ENCODE data around the gene SH3BGRL3.
A peak's percentile ranks its signal among the peaks of the same experiment; 100 is the strongest.
"Not testable (repeated sequence)": the region's sequence is repeated elsewhere in the genome, so short reads cannot be mapped to it uniquely, and the experiment has no call there.

The SH3BGRL3 gene

DNA sequence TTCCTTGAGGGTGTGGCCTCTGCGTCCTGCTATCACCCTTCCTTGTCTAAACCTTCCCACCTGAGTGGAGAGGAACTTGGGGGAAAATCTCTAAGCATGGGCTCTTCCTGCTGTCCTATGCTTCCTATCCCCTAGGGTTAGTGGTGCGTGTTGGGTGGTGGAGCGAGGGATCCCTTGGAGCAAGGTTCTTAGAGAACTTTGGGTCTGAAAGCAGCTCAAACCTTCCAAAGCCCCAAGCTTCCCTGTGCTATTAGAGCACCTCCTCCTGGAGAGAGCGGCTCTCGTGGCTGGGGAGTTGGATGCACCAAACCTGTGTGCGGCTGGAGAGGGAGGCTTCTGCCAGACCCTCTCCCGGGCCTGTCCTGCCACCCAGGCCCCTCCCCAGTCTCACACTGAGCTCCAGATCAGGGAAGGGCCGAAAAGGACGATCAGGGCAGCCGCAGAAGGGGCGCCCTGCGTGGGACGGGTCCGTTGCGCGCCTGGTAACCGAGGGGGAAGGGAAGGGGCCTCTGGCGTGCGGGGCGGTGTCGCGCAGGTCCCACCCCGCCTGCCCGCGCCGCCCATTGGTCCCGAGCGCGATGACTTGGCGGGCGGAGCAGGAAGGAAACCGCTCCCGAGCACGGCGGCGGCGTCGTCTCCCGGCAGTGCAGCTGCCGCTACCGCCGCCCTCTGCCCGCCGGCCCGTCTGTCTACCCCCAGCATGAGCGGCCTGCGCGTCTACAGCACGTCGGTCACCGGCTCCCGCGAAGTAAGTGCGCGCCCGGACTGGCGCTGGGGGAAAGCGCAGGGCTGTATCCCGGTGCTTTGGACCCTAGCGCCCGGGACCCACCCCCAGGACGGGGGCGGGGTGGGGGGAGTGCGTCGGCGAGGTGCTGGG, at the start of gene SH3BGRL3:
Gene SH3BGRL3 (plus strand): TSS at position 631 of the 877 bp plus-strand sequence. CDS start 70 bp downstream, at position 701.
- peak within 1 kb of the TSS; percentile 88 for H3K4me3 ChIP-seq (ENCODE audit: low read depth, low read length)
- TF ChIP-seq, protein P1, sequence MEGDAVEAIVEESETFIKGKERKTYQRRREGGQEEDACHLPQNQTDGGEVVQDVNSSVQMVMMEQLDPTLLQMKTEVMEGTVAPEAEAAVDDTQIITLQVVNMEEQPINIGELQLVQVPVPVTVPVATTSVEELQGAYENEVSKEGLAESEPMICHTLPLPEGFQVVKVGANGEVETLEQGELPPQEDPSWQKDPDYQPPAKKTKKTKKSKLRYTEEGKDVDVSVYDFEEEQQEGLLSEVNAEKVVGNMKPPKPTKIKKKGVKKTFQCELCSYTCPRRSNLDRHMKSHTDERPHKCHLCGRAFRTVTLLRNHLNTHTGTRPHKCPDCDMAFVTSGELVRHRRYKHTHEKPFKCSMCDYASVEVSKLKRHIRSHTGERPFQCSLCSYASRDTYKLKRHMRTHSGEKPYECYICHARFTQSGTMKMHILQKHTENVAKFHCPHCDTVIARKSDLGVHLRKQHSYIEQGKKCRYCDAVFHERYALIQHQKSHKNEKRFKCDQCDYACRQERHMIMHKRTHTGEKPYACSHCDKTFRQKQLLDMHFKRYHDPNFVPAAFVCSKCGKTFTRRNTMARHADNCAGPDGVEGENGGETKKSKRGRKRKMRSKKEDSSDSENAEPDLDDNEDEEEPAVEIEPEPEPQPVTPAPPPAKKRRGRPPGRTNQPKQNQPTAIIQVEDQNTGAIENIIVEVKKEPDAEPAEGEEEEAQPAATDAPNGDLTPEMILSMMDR (conservative IDR thresholded peaks at IDR 0.05; ENCODE audit: low read depth, low read length): peak; percentile 67
- peak; percentile 81 for DNase-seq (ENCODE audit: low read depth)

DNA sequence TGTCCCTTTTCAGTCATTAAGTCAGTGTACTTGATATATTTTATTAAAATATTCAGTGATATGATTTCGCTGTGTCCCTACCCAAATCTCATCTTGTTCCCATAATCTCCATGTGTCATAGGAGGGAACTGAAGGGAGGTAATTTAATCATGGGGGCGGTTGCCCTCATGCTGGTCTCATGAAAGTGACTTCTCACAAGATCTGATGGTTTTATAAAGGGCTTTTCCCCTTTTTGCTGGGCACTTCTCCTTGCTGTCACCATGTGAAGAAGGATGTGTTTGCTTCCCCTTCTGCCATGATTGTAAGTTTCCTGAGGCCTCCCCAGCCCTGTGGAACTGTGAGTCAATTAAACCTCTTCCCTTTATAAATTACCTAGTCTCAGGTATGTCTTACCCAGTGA, 49.2 kb upstream of the SH3BGRL3 start:
- not testable (repeated sequence) for DNase-seq (ENCODE audit: low read depth); H3K4me3 ChIP-seq (ENCODE audit: low read depth, low read length)

DNA sequence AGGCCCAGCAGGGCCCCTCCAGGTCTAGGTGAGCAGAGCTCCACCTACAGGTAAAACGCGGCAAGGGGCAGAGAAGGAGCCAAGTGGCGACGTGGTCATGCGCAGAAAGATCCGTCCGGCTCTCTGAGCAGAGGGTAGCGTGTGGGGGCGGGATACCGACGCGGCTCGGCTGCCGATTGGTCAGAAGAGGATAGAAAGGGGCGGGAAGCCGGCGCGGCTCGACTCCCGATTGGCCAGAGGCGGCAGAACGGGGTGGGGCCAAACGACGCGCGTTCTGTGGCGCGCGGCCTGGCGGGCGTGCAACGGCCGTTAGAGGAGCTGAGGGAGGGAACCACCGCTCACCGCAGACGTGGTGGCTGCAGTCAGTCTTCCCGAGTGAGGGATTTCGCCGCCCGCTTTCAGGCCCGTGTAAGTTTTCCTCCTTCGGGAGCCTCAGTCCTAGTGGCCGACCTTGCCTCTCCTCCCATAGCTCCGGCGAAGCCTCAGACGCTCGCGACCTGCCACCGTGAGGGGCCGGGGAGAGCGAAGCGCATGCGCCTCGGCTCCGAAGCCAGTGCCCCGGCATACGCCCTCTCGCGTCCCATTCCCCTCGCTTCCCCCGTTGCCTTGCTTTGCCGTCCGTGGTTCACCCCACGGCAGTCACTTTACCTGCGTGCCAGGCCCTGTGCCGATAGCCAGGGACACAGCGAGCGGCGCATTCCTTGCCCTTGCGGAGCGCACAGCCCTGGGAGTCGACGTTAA, 45.8 kb upstream of the SH3BGRL3 start, which contains the start of gene CEP85:
Gene CEP85 (plus strand): TSS at position 298 of the 741 bp plus-strand sequence. CDS start 5,584 bp downstream, outside the sequence.
- DNase-seq (ENCODE audit: low read depth): peak; percentile 98
- TF ChIP-seq, protein P1 (conservative IDR thresholded peaks at IDR 0.05; ENCODE audit: low read depth, low read length): peak; percentile 89
- H3K4me3 ChIP-seq (ENCODE audit: low read depth, low read length): peak within 1 kb of the TSS; percentile 99

DNA sequence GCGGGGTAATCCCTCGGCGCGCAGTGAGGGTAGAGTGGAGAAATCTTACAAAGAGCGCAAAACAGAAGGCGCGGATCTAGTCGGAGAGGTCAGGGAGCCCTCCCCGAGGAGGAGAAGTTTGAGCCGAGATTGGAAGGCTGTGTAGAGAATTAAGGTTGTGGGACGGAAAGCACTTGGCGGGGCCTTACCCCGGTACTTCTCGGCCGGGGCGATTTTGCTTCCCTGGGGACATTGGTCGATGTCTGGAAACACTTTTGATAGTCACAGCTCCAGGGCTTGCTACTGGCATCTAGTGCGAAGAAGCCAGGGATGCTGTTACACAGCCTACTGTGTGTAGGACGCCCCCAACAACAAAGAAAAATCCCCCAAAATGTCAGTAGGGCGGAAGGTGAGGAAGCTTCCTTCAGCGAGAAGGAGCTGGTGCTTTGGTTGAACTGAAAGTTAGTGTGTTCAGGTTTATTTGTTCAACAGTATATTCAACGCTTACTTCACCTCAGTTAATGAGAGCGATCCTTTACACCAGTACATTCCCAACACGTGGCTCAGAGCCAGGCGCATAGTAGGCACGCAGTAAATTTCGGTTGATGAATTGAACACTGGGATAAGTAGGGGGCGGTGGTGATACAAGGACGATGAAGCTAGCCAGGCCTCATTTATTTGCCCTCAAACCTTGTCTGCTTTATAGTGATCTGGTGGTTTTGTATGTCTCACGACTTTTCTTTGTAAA, 45.1 kb upstream of the SH3BGRL3 start:
- peak overlapping the region; percentile 99 for H3K4me3 ChIP-seq (ENCODE audit: low read depth, low read length)
- DNase-seq (ENCODE audit: low read depth): peak; percentile 34
- TF ChIP-seq, protein P1 (conservative IDR thresholded peaks at IDR 0.05; ENCODE audit: low read depth, low read length): peak; percentile 29

DNA sequence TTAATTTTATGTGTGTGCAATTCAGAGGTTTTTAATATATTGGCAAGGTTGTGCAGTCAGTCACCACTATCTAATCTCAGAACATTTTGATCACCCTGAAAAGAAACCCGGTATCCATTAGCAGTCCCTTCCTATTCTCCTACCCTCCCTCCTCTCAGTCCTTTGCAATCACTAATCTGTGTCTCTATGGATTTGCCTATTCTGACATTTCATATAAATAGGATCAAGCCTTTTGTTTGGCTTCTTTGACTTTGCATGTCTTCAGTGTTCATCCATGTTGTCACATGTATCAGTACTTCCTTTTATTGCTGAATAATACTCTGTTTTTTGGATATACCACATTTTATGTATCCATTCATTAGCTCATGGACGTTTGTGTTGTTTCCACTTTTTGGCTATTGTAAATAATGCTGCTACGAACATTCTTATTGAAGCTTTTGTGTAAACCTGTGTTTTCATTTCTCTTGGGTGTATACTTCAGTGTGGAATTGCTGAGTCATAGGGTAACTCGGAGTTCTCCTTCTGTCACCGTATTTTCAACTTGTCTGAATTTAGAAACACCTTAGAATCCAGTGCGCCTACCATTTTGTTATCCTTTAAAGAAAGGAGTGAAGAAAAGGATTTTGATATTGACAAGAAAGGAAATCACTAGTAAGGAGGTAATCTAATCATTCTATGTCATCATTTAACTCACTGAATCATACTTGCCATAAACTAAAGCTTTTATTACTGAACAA, 42.5 kb upstream of the SH3BGRL3 start:
- TF ChIP-seq, protein P1 (conservative IDR thresholded peaks at IDR 0.05; ENCODE audit: low read depth, low read length): no peak
- DNase-seq (ENCODE audit: low read depth): peak; percentile 67
- no peak overlapping the region for H3K4me3 ChIP-seq (ENCODE audit: low read depth, low read length)

DNA sequence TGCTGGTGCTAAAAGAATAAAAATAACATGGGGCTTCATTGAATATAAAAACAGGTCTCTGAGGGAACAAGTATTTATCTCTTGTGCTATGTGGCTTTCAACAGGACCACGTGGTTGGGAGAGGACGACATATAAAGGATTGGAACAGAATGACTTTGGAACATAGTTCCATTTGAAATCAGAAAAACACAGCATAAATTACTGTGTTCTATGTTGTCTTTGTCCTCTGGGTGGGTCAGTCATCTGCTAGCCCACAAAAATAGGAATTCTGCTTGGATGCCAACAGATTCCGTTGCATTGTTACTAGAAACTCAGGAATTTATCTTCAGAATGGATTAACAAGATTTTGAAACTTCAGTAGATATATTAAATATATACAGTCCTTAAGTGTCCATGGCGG, 40.0 kb upstream of the SH3BGRL3 start:
- TF ChIP-seq, protein P1 (conservative IDR thresholded peaks at IDR 0.05; ENCODE audit: low read depth, low read length): no peak
- no peak overlapping the region for H3K4me3 ChIP-seq (ENCODE audit: low read depth, low read length)
- DNase-seq (ENCODE audit: low read depth): peak; percentile 51
